Skin of body (tissue), 2 donors: Measurements from ENCODE around the gene BCAR1. TPM values are rescaled to one million over a fixed set of nuclear protein-coding genes. Genes with fewer than 3 reads are reported as not detected.
"Not testable (repeated sequence)": the region's sequence is repeated elsewhere in the genome, so short reads cannot be mapped to it uniquely, and the experiment has no call there.

Experiments used
- DNase-seq: peaks from one replicate; lab custom pipeline; 2025; lab: John Stamatoyannopoulos, UW
- total RNA-seq: library from RNA; depleted of rRNA; stranded (reverse); fragments of >200 nt; gene quantifications from one replicate; pipeline ENCODE4 v1.2.3, GENCODE V29; 2014

BCAR1 gene
- total RNA-seq, 1 donor from 2014 or later = 16.8 TPM

DNA sequence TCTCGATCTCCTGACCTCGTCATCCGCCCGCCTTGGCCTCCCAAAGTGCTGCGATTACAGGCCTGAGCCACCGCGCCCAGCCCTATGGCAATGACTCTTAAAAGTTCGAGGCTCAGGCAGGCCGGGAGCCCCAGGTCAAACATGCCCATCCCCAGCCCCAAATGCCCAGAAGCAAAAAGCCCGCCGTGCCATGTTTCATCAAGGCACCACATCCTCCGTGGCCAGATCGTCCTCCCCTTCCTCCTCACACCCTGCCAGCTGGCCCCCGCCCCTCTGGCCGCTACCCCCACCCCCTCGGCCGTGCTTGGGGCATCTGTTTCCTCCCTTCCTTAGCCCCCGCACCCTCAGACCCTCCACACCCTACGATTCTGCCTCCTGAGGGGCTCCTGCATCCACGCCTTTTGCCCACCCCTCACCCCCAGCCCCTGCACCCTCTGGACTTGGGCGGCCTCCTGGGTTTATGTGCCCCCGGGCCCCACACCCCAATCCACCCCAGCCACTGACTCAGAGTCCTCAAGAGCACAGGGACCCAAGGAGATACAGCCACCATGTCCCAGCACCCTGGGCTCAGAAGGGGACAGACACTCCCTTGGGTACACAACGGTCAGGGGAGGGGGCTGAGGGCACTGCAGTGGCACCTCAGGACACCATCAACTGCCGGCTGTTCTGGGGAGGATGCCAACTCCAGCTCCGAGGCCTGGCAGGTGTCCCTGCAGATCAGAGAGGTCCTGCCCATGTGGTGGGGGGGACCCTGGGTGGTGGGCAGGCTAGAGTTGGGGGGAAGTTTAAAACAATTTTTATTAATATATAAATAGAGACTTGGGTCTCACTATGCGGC is 25.5 kb downstream of the BCAR1 start:
- DNase-seq = no peak

DNA sequence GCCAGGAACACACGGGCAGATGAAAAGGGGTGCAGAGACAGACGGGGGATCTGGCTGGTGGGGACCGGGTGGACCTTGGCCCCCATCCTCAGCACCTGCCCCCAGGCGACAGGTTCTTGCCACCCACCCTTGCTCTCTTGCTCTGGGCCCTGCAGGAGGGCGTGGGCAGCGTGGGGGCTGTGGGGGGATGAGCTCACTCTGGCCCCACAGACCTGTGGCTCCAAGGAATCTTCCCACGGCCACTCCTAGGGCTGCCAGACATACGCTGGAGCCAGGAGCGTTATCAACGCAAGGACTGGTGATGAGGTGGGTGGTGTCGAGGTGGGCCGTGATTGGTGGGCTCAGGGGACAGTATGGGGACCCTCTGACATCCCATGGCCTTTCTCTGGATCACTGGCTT is 26.3 kb downstream of the BCAR1 start:
- no peak for DNase-seq

DNA sequence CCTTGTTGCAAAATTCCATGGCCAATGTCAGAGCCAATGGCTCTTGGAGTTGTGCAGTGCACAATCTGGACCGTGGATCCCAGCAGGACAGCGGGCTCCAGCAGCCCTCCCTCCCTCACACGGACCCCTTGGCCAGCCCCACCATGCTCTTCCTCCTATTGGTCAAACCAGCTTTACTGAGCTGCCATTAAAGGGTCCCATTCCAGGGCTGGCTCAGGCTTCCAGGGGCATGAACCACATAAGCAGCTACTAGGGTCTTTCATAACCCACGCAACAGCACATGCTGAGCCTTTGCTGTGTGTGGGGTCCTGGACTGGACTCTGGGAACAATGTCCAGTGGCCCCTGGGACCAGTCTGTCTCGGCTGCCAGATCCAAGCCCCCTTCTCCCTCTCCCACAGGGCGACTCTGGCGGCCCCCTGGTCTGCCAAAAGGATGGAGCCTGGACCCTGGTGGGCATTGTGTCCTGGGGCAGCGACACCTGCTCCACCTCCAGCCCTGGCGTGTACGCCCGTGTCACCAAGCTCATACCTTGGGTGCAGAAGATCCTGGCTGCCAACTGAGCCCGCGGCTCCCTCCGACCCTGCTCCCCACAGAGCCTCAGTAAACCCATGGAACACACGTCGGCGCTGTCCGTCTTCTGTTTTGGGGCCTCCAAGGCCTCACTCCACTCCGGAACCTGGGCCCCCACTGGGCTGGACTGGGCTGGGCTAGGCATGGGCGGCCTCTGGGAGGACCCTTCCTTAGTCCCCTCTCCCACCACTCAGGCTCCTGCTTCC is 26.9 kb downstream of the BCAR1 start:
- no peak for DNase-seq

DNA sequence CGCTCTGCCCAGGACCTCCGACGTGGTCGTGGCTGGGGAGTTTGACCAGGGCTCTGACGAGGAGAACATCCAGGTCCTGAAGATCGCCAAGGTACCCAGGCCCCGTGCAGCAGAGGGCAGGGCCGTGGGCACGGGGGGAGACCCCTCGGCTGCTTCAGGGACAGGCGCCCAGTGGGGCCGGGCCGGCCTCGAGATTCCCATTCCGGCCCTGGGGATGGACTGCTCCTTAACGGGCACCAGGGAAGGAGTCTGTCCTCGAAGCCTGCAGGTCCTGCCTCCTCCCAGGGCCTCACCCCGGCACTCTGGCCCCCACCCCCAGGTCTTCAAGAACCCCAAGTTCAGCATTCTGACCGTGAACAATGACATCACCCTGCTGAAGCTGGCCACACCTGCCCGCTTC is 28.3 kb downstream of the BCAR1 start:
- DNase-seq = not testable (repeated sequence)

DNA sequence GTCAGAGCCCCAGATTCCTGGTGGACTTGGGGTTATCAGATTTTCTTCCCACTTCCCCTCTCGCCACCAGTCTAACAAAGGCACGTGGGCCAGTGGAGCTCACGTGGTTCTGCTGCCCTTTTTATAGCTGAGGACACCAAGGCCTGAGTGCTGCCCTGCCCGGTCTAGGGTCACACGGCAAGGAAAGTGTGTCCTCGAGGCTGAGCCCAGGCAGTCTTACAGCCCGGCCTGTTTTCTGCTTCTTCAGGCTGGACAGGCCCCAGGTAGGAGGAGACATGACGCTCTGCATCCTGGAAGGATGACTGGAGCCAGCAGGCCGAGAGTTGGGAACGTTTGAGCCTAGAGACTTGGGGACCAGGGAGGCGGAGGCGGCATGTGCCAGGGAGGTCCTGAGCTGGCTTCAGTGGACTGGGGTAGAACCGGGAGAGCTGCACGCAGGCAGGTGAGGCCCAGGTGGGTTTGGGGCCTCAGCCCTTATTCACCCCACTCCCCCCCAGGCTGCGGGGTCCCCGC is 29.1 kb downstream of the BCAR1 start:
- no peak for DNase-seq

DNA sequence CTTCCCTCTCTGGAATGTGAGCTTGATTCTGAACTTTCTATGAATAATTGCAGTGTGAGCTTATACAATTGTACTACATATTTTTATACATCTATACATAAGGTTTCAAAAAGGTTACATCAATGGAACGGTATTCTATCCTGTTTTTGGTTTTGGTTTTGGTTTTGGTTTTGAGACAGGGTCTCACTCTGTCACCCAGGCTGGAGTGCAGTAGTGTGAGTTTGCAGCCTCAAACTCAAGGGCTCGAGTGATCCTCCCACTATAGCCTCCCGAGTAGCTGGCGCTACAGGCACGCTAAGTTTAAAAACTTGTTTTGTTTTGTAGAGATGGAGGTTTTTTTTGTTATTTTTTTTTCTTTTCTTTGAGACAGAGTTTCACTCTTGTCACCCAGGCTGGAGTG is 31.6 kb downstream of the BCAR1 start:
- DNase-seq = no peak

DNA sequence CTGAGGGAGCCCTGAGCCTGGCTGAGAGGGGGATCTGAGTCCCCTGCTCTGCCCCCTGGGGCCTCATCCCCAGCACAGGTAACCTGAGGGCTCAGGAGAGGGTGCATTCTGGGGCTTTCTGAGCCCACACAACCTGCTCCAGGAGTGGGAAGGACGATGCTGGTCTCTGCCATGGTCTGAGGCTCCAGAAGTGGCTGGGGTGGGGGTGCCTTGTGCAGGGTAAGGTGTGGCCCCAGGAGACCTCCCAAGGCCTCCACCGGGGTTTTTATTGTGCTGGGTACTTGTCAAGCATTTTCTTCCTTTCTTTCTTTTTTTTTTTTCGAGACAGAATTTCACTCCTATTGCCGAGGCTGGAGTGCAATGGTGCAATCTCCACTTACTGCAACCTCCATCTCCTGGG is 32.3 kb downstream of the BCAR1 start:
- DNase-seq = no peak

DNA sequence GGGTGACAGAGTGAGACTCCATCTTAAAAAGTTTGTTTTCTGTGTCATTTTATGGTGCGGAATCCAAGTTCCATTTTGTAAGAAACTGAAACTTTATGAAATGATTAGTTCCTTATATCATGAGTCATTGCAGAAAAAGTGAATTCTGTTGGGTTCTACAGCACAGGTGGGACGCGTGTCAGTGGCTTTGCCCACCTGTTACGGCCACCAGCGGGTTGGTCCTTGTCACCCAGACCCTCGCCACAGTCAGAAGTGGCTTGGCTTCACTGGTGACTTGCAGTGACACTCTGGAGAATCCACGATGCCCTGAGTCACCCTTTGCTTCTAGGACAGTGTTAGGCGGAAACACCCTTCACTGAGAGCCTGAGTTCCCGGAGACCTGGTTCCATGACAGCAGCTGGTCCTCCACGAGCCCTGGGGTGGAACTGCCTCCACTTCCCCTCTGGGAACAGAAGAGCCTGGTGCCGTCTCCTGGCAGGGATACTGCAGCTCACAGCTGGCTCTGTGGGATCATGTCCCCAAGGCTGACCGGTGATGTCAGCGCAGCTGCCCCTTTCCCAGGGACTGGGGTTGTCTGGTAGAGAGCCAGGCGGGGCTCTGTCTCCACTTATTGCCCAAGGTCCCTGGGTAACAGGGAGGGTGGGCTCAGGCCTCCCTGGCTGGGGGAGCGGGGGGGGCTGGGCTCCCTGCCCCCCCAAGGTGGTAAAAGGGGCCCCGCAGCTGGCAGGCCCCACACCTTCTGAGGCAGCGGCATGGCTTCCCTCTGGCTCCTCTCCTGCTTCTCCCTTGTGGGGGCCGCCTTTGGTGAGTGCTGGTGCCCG is 33.0 kb downstream of the BCAR1 start, which contains the start of gene CTRB1:
CTRB1 (plus strand) TSS at position 733 of the 821 bp plus-strand sequence; CDS start at position 753, 20 bp downstream.
- no peak for DNase-seq

DNA sequence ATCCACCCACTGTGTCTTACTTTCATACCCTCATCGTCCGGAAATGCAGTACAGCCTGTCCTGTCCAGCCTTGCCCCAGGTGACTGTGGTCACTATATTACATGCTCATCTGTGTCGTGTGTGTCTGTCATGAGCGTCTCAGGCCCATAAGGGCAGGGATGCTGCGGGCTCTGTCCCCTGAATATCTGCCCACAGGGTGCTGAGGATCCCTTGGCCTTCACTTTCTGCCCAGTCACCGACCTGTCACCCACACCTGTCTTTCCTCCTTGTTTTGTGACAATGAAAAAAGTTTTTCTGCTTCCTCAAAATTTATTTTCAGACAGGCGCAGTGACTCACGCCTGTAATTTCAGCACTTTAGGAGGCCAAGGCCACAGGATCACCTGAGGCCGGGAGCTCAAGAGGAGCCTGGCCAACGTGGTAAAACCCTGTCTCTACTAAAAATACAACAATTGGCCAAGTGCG is 34.0 kb downstream of the BCAR1 start:
- no peak for DNase-seq

DNA sequence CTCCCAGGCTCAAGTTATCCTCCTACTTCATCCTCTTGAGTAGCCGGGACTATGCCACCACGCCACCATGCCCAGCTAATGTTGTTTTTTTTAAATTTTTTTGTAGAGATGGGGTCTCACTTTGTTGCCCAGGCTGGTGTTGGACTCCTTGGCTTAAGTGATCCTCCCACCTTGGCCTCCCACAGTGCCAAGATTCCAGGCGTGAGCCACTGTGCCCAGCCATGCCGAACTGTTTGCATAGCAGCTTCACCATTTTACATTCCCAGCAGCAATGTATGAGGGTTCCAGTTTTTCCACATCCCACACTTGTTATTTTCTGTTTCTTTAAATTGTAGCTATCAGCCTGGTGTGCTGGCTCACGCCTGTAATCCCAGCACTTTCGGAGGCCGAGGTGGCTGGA is 34.8 kb downstream of the BCAR1 start:
- DNase-seq = no peak

DNA sequence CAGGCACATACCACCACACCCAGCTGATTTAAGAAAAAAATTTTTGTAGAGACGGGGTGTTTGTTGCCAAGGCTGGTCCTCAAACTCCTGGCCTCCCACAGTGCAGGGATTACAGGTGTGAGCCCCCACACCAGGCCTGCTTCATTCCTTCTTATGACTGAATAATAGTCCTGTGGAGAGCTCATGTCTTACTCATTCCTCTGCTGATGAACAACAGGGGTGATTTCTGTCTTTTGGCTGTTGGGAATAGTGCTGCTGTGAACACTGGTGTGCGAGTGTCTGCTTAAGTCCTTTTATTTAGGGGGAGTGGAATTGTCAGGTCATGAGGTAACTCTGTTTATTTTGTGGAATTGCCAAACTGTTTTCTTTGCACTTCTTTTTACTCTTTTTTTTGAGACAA is 35.3 kb downstream of the BCAR1 start:
- DNase-seq = no peak

DNA sequence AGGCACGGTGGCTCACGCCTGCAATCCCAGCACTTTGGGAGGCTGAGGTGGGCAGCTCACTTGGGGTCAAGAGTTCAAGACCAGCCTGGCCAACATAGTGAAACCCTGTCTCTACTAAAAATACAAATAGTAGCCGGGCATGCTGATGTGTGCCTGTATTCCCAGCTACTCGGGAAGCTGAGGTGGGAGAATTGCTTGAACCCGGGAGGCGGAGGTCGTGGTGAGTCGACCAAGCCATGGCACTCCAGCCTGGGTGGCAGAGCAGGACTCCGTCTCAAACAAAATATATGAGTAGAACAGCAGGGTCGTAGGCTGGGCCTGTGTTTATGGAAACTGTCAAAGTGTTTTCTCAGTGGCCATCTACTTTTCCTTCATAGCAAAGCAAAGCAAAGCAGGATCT is 40.1 kb downstream of the BCAR1 start:
- not testable (repeated sequence) for DNase-seq

DNA sequence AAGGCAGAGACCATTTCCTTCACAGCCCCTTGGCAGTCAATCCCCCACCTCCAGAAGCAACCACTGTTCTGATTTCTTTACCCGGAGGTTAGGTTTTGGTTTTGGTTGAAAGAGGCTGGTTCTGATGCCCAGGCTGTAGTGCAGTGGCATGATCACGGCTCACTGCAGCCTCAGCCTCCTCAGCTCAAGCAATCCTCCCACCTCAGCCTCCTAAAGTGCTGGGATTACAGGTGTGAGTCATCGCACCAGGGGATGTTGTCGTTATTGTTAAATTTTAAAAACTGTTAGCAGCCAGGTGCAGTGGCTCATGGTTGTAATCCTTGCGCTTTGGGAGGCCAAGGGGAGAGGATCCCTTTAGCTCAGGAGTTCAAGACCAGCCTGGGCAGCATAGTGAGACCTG is 41.5 kb downstream of the BCAR1 start:
- DNase-seq = no peak

DNA sequence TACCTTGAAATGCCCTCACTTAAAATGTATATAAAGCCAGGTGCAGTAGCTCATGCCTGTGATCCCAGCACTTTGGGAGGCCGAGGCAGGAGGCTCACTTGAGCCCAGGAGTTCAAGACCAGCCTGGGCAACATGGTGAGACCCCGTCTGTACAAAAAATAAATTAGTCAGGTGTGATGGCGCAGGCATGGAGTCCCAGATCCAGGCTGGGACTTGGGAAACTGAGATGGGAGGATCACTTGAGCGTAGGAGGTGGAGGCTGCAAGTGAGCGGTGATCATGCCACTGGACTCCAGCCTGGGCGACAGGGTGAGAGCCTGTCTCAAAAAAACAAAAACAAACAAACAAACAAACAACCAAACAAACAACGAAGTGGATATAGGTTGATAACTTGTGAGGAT is 41.9 kb downstream of the BCAR1 start:
- DNase-seq = not testable (repeated sequence)

DNA sequence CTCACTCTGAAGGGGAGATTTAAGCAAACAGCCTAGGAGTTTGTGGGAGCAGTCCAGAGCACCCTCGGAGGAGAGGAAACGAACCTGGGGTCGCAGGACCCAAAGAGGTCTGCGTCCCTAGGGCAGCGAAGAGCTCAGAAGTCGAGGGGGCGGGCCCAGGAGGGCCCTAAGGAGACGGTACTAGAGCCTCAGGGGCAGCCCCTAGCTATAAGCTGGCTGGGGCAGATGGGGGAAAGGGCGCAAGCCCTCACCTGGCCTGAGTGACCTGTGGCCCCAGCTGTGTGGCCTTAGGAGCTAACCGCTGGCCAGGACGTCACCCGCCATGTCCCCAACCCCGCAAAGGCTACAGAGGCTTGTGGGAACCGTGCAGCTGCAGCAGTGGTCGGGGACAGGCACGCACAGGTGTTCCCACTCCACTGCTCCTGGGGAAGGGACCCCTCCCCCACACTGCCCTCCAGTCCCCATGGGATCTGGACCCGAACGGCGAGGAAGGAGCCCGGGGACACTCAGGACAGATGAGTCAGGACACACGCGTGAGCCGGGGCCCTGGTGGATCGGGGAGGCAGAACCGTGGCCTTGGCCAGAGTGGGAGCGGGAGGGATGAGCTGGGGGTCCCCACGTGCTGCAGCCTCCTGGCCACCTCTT is 42.4 kb downstream of the BCAR1 start:
- no peak for DNase-seq

DNA sequence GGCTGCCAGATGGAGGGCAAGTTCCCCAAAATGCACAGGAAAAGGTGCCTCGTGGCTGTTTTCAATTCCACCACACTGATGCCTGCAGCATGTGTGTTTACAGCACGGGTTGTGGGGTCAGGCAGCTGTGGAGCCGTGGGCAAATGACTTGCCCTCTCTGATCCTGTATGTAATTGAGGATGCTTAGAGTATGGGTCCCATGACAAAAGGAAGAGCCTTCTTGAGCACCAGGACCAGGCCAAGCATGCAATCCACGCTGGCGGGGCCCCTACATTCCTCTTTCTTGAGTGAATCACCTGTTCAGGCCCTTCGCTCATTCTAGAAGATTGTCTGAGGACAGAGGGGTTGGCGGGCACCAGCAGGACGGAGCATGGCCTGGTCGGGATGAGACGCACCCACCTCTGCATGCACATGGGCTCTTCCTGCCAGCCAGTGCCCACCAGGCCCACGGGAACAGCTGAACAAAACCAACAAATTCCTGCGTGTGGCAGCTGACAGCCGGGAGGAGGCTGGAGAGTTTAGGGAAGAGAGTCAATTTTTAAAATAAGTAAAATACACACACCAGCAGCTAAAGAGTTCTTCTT is 43.1 kb downstream of the BCAR1 start:
- DNase-seq = no peak

DNA sequence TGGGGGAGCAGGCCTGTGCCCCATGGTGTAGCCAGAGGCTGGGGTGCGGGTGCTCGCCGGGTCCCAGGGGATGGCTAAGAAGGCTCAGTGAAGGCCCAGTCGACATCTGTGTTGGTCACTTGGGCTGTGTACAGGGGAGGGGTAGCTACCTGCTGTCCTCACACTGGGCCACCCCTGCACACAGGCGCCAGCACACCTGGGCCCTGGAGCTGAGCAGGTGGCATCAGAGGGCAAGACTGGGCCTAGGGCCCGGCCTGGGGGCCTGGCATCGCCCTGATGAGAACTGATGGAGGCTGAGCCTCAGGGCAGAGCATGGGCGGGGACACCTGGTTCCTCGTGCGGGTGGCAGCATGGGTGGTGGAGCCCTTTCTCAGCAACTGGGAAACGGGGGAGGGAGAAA is 43.6 kb downstream of the BCAR1 start:
- no peak for DNase-seq

DNA sequence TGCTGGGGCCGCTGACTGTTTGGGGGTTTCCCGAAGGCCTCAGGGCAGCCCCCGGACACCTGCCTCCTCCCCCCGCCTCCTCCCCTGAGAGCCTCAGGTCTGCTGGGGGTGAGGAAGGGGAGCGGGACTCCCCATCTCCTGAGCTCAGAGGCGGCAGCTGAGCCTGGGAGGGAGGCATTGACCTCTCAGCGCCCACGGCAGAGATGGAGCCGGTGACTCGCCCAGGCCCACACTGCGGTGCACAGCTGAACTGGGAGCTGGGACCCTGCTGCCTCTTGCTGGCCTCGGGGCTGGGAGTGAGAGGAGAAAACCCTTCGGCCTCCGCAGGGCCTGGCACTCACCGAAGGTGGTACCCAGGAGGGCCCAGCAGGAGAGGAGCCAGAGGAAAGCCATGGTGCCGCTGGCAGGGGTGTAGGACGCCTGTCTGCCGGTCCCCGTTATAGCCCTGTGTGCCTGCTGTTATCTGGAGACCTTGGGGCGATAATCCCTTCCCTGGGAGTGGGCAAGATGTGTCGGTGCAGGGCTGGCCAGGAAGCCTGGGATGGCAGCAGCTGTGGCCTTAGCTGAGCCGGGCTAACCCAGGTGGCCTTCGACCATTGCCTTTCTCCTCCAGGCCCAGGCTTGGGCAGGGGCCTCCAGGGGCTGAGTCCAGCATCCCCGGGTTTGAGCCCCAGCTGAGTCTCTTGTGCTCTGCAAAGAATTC is 44.5 kb downstream of the BCAR1 start, which contains the start of gene CTRB2:
CTRB2 (minus strand) TSS at position 413 of the 703 bp plus-strand sequence; CDS start at position 393, 20 bp downstream.
- no peak for DNase-seq

DNA sequence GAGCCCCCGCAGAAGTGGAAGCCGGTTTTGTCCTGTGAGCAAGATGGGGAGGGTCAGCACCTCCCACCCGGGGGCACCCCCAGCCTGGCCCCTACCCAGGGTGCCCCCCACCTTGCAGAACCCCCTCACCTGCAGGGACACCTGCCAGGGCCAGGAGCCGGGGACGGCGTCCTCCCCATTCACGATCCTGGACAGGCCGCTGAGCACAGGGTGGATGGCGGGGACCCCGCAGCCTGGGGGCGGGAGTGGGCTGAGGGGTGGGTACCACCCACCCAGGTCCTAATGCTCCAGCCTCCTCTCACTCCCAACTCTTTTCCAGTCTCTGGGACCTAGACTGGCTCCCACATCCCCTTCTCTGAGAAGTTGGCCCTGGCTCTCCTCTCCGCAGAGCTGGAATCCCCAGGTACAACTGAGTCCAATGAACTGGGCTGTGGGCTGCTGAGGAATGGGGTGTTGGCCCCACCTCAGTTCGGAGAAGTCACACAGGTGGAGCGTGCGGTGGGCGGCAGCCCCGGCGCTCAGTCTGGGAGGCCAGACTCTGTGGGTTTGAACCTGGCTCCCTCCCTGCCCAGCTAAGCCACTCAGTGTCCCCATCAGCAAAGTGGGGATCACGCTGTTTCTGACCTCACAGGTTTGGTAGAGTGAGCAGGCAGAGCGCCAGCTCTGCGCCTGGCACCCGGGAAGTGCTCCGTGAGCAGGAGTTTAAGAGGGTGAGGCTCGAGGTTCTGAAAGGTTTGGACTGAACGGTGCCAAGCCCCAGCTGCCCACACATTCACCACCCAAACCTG is 45.3 kb downstream of the BCAR1 start:
- not testable (repeated sequence) for DNase-seq
